ENCODE measurements around the gene ETV4. TPM values are rescaled to one million over a fixed set of nuclear protein-coding genes. Genes with fewer than 3 reads are reported as not detected.

ETV4 gene
- total RNA-seq = 1 to 10 TPM in 1 of 6 experiments, under 1 TPM in 4, not detected in 1; 0.42 to 1.4 (median 0.80) TPM
- long read RNA-seq = 0 reads

DNA sequence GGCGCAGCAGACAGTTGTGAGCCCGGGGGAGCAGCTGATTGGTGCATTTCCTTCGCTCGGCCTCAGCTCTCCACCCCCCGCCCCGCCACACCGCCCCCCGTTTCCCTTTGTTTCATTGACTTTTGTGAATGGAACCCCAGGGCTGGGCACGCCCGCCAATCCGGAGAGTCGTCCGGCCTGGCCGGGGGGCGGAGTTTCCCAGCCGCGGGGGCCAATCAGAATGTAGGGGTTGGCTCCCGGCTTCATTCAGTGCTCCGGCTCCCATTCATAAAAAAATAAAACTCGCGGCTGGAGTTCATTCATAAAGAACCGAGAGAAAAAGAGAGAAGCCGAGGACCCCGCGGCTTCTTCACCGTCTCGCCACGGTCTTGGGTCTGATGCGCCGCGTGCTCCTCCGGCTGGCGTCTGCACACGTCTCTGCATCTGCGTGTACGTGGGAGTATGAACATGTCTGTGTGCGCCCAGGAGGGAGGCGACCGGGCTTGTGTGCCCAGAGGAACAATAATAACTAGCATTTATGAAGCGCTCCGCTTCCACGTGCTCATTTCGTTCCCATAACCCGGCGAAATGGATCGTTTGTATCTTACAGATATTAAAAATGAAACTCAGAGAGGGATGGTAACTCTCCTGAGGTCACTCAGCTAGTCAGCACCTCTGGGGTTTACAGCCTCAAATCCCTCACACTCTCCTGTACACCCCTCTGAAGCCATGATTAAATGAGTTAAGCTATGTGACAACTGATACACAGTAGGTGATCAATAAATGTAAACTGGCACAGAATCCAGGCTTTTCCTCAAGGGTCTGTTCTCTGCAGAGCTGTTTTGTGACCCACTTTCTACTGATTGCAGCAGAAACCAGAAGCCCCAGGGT is at the start of gene ETV4:
Gene ETV4 (minus strand): TSS at position 22 of the 870 bp plus-strand sequence. CDS start 723 bp downstream, outside the sequence.
- Histone ChIP-seq H3K27ac (no peak within 1 kb of the TSS), H3K27me3 (no peaks in the 10 kb centered on the region), H3K9me3 (no peaks in the 10 kb centered on the region), H3K4me3 (peak within 1 kb of the TSS; percentile 43 to 59 (median 54)), H3K36me3 (no peaks in the 10 kb centered on the region), H3K4me1 (peaks cover 0 to 15% (median 6%) of the 10 kb centered on the region in 4 donors)
- ATAC-seq (peak; percentile 87 to 94 (median 92)), DNase-seq (peak; percentile 87 to 90 (median 89))
- WGBS (ENCODE audit: insufficient coverage, low coverage, low lambda C conversion rate, missing lambda C conversion rate) = 3% methylated on average over 31 of the region's 46 CpGs
- intact Hi-C loops (cut with DNase I) = no loop called here
- TF ChIP-seq POLR2A (IDR thresholded peaks at IDR 0.05) = no peak
- no peak for TF ChIP-seq CTCF (IDR thresholded peaks at IDR 0.05)

DNA sequence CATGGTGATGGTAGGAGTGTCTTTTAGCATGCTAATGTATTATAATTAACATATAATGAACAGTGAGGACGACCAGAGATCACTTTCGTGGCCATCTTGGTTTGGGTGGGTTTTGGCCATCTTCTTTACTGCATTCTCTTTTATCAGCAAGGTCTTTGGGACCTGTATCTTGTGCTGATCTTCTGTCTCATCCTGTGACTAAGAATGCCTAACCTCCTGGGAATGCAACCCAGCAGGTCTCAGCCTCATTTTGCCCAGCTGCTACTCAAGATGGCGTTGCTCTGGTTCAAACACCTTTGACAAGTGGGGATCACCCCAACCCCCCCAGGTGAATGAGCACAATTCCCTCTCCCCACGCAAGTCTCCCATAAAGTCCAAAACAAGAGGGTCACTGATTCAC is 49.3 kb upstream of the ETV4 start:
- no peaks in the 10 kb centered on the region for H3K36me3 ChIP-seq
- H3K27me3 ChIP-seq = no peaks in the 10 kb centered on the region
- H3K4me1 ChIP-seq = no peaks in the 10 kb centered on the region
- TF ChIP-seq CTCF (IDR thresholded peaks at IDR 0.05) (no peak), POLR2A (IDR thresholded peaks at IDR 0.05) (no peak)
- no peaks in the 10 kb centered on the region for H3K9me3 ChIP-seq
- DNase-seq (no peak), ATAC-seq (no peak)
- H3K27ac ChIP-seq = no peak overlapping the region
- intact Hi-C loops (cut with DNase I) = no loop called here
- WGBS (ENCODE audit: insufficient coverage, low coverage, low lambda C conversion rate, missing lambda C conversion rate) = 92% methylated on average over 3 of the region's 4 CpGs
- no peak overlapping the region for H3K4me3 ChIP-seq

- Histone ChIP-seq H3K4me3 (no peak overlapping the region), H3K9me3 (no peaks in the 10 kb centered on the region), H3K27ac (peak overlapping the region; percentile 31 to 40 (median 34)), H3K27me3 (no peaks in the 10 kb centered on the region), H3K36me3 (no peaks in the 10 kb centered on the region), H3K4me1 (no peaks in the 10 kb centered on the region)
- WGBS (ENCODE audit: insufficient coverage, low coverage, low lambda C conversion rate, missing lambda C conversion rate) = 76% methylated on average over 14 of the region's 28 CpGs
- DNase-seq (peak in 1 of 3 donors; percentile 53), ATAC-seq (peak; percentile 33 to 85 (median 64))
- intact Hi-C loops (cut with DNase I) = no loop called here
- TF ChIP-seq POLR2A (IDR thresholded peaks at IDR 0.05) (no peak), CTCF (IDR thresholded peaks at IDR 0.05) (no peak)
Measured at GRCh38 chr17:43591779-43592562, 45.8 kb upstream of the ETV4 start.

GRCh38 chr17:43591001-43591400 is 44.9 kb upstream of the ETV4 start:
- Histone ChIP-seq H3K4me3 (no peak overlapping the region), H3K27ac (peak overlapping the region; percentile 30 to 40 (median 31)), H3K27me3 (no peaks in the 10 kb centered on the region), H3K4me1 (no peaks in the 10 kb centered on the region), H3K9me3 (no peaks in the 10 kb centered on the region), H3K36me3 (no peaks in the 10 kb centered on the region)
- TF ChIP-seq CTCF (IDR thresholded peaks at IDR 0.05) (no peak), POLR2A (IDR thresholded peaks at IDR 0.05) (no peak)
- 81% methylated on average over 3 of the region's 3 CpGs for WGBS (ENCODE audit: insufficient coverage, low coverage, low lambda C conversion rate, missing lambda C conversion rate)
- intact Hi-C loops (cut with DNase I) = no loop called here
- ATAC-seq (no peak), DNase-seq (no peak)
